Measurements from ENCODE around the gene MADD. TPM values are rescaled to one million over a fixed set of nuclear protein-coding genes. Genes with fewer than 3 reads are reported as not detected.

The MADD gene
- total RNA-seq, 1 experiment from 2014 or later: 41.0 TPM

DNA sequence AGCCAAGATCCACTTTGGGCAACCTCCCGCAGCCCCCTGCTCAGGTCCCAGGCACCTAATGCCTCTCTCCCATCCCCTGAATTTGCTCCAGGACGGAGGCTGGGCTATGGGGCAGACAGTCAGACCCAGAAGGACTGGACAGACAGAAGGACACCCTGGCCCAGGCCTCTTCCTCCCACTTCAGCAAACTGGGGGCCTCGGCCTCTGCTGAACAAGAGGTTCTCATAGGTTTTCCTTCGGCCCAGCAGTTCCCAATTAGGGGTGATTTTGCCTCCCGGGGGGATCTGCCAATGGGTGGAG, 104.7 kb downstream of the MADD start:
- Mint-ChIP-seq H3K27me3 (ENCODE audit: low read depth) (no peaks in the 10 kb centered on the region), H3K27ac (0 out of 7 replicates have a peak overlapping the region, but pooled peaks of 1 of the 3 experiments have one; percentile 73), H3K9me3 (no peaks in the 10 kb centered on the region), H3K4me3 (no peak overlapping the region), H3K4me1 (peaks cover 3 to 4% of the 10 kb centered on the region in 2 experiments; a peak in 3 of 4 replicates), H3K36me3 (ENCODE audit: insufficient read depth in 1 of 3, low read depth in 3 of 3) (no peaks in the 10 kb centered on the region)
- H3T11ph ChIP-seq (ENCODE audit: low read length): no peak overlapping the region
- H4K91ac ChIP-seq (ENCODE audit: insufficient read length, low read depth, low read length): no peak overlapping the region
- DNase-seq: no peak
- no peak overlapping the region for H3K14ac ChIP-seq (ENCODE audit: insufficient read depth, low read length)
- H3K79me1 ChIP-seq (ENCODE audit: insufficient read depth, low read depth, low read length, poor library complexity, severe bottlenecking): no peaks in the 10 kb centered on the region
- no peak overlapping the region for H3K4me2 ChIP-seq (ENCODE audit: insufficient read depth, insufficient read length, low read length)
- no peak overlapping the region for H2BK15ac ChIP-seq (ENCODE audit: low read depth, low read length)
- no peaks in the 10 kb centered on the region for H3K4me1 ChIP-seq (ENCODE audit: insufficient read depth, low read length)
- H2BK120ac ChIP-seq (ENCODE audit: low read depth, low read length, poor library complexity, severe bottlenecking): no peak overlapping the region
- no peak overlapping the region for H3K27ac ChIP-seq (ENCODE audit: insufficient read length, low read depth, low read length)
- no peaks in the 10 kb centered on the region for H3K27me3 ChIP-seq (ENCODE audit: insufficient read depth, low read length)
- no peak overlapping the region for H3K18ac ChIP-seq (ENCODE audit: insufficient read length, low read depth, low read length)
- H3K56ac ChIP-seq (ENCODE audit: insufficient read length, low read depth, low read length): no peak overlapping the region
- H3K4ac ChIP-seq (ENCODE audit: low read depth, low read length): no peak overlapping the region
- H2BK5ac ChIP-seq (ENCODE audit: insufficient read length, low read length): no peak overlapping the region
- no peak overlapping the region for H2BK20ac ChIP-seq (ENCODE audit: low read depth, low read length, poor library complexity, severe bottlenecking)
- no peak overlapping the region for H3K9ac ChIP-seq (ENCODE audit: extremely low read depth, insufficient read length, low read length)
- H2AFZ ChIP-seq (ENCODE audit: low read length): no peak overlapping the region
- no CpG with 5 or more reads among the region's 5 CpGs for WGBS (ENCODE audit: extremely low coverage, insufficient read length, low lambda C conversion rate)
- H4K8ac ChIP-seq (replicated peaks; ENCODE audit: insufficient read length, low read depth, low read length): no peak overlapping the region
- H2AK5ac ChIP-seq (ENCODE audit: insufficient read length, low read length): no peak overlapping the region
- H3K79me2 ChIP-seq (ENCODE audit: insufficient read depth, low read length): no peaks in the 10 kb centered on the region
- H3K23me2 ChIP-seq (ENCODE audit: insufficient read length, low read depth, low read length, poor library complexity, severe bottlenecking): no peaks in the 10 kb centered on the region
- no peak overlapping the region for H4K5ac ChIP-seq (ENCODE audit: insufficient read length, low read depth, low read length)
- H2BK12ac ChIP-seq (ENCODE audit: insufficient read length, low read depth, low read length): no peak overlapping the region
- no peaks in the 10 kb centered on the region for H3K9me3 ChIP-seq (ENCODE audit: control insufficient read depth, low read depth, low read length)
- no peak overlapping the region for H3K23ac ChIP-seq (ENCODE audit: insufficient read length, low read depth, low read length)
- no peaks in the 10 kb centered on the region for H4K20me1 ChIP-seq (ENCODE audit: control insufficient read depth, insufficient read depth, insufficient read length)
- TF ChIP-seq, protein P1, sequence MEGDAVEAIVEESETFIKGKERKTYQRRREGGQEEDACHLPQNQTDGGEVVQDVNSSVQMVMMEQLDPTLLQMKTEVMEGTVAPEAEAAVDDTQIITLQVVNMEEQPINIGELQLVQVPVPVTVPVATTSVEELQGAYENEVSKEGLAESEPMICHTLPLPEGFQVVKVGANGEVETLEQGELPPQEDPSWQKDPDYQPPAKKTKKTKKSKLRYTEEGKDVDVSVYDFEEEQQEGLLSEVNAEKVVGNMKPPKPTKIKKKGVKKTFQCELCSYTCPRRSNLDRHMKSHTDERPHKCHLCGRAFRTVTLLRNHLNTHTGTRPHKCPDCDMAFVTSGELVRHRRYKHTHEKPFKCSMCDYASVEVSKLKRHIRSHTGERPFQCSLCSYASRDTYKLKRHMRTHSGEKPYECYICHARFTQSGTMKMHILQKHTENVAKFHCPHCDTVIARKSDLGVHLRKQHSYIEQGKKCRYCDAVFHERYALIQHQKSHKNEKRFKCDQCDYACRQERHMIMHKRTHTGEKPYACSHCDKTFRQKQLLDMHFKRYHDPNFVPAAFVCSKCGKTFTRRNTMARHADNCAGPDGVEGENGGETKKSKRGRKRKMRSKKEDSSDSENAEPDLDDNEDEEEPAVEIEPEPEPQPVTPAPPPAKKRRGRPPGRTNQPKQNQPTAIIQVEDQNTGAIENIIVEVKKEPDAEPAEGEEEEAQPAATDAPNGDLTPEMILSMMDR (conservative IDR thresholded peaks at IDR 0.05): no peak
